ENCODE measurements around the gene FGD5. TPM values are rescaled to one million over a fixed set of nuclear protein-coding genes. Genes with fewer than 3 reads are reported as not detected.
A peak's percentile ranks its signal among the peaks of the same experiment; 100 is the strongest.

The FGD5 gene
- total RNA-seq, 1 experiment from 2014 or later, result not detected

- H3K27me3 ChIP-seq (replicated peaks; ENCODE audit: insufficient read depth, low read depth, low read length, poor library complexity), result peaks cover 5% of the 10 kb centered on the region
- no TSS peak for BruUV-seq (replicated peaks)
- H3K4me3 ChIP-seq (ENCODE audit: low read depth, low read length, poor library complexity, severe bottlenecking), result no peak overlapping the region
- H3K27ac ChIP-seq (ENCODE audit: low read depth, low read length, poor library complexity, severe bottlenecking), result no peak overlapping the region
- H3K4me1 ChIP-seq (ENCODE audit: insufficient read depth, low read length, poor library complexity, severe bottlenecking), result no peaks in the 10 kb centered on the region
- intact Hi-C loops (cut with micrococcal nuclease; ENCODE audit: unreplicated experiment), result loop anchor here (5.0 kb wide), 1 partner anchor 151 kb away; no protein-coding TSS in a partner anchor
- no peaks in the 10 kb centered on the region for H3K36me3 ChIP-seq (ENCODE audit: insufficient read depth, low read length, poor library complexity, severe bottlenecking)
- ChIA-PET POLR2A (ENCODE audit: low non-redundant PET) (no interaction called here), CTCF (no interaction called here)
- TF ChIP-seq CTCF (conservative IDR thresholded peaks at IDR 0.05; ENCODE audit: low read depth, low read length), result no peak
- DNase-seq (ENCODE audit: low spot score), result no peak
- peaks cover 6% of the 10 kb centered on the region for H3K9me3 ChIP-seq (ENCODE audit: low read depth, low read length, poor library complexity, severe bottlenecking)
These were observed 35.2 kb upstream of the FGD5 start for GRCh38 chr3:14783480-14784086.

- Histone ChIP-seq H3K4me3 (ENCODE audit: low read depth, low read length, poor library complexity, severe bottlenecking) (no peak overlapping the region), H3K36me3 (ENCODE audit: insufficient read depth, low read length, poor library complexity, severe bottlenecking) (no peaks in the 10 kb centered on the region), H3K27me3 (replicated peaks; ENCODE audit: insufficient read depth, low read depth, low read length, poor library complexity) (peaks cover 5% of the 10 kb centered on the region), H3K9me3 (ENCODE audit: low read depth, low read length, poor library complexity, severe bottlenecking) (peaks cover 6% of the 10 kb centered on the region), H3K4me1 (ENCODE audit: insufficient read depth, low read length, poor library complexity, severe bottlenecking) (no peaks in the 10 kb centered on the region), H3K27ac (ENCODE audit: low read depth, low read length, poor library complexity, severe bottlenecking) (no peak overlapping the region)
- CTCF ChIA-PET, result no interaction called here
- DNase-seq (ENCODE audit: low spot score), result peak; percentile 26
- TF ChIP-seq CTCF (conservative IDR thresholded peaks at IDR 0.05; ENCODE audit: low read depth, low read length) (no peak), EZH2 (IDR thresholded peaks at IDR 0.05; ENCODE audit: borderline replicate concordance, low read depth, low read length, poor library complexity, severe bottlenecking) (no peak)
- BruUV-seq (replicated peaks), result no TSS peak
- POLR2A ChIA-PET (ENCODE audit: low non-redundant PET), result no interaction called here
- intact Hi-C loops (cut with micrococcal nuclease; ENCODE audit: unreplicated experiment), result loop anchor here (5.0 kb wide), 1 partner anchor 152 kb away; no protein-coding TSS in a partner anchor
These were observed 34.6 kb upstream of the FGD5 start for GRCh38 chr3:14784087-14784681.

- H3K9me3 ChIP-seq (ENCODE audit: low read depth, low read length, poor library complexity, severe bottlenecking), result no peaks in the 10 kb centered on the region
- no TSS peak for BruUV-seq (replicated peaks)
- H3K27ac ChIP-seq (ENCODE audit: low read depth, low read length, poor library complexity, severe bottlenecking), result no peak overlapping the region
- TF ChIP-seq CTCF (conservative IDR thresholded peaks at IDR 0.05; ENCODE audit: low read depth, low read length), result no peak
- TF ChIP-seq EZH2 (IDR thresholded peaks at IDR 0.05; ENCODE audit: borderline replicate concordance, low read depth, low read length, poor library complexity, severe bottlenecking), result no peak
- H3K27me3 ChIP-seq (replicated peaks; ENCODE audit: insufficient read depth, low read depth, low read length, poor library complexity), result peaks cover 2% of the 10 kb centered on the region
- POLR2A ChIA-PET (ENCODE audit: low non-redundant PET), result interaction anchor here (0.5 kb wide), 1 partner anchor 313 kb away, joined by 4 read pairs; no protein-coding TSS in a partner anchor
- DNase-seq (ENCODE audit: low spot score), result no peak
- intact Hi-C loops (cut with micrococcal nuclease; ENCODE audit: unreplicated experiment), result no loop called here
- H3K4me3 ChIP-seq (ENCODE audit: low read depth, low read length, poor library complexity, severe bottlenecking), result no peak overlapping the region
- no peaks in the 10 kb centered on the region for H3K4me1 ChIP-seq (ENCODE audit: insufficient read depth, low read length, poor library complexity, severe bottlenecking)
- CTCF ChIA-PET, result no interaction called here
- no peaks in the 10 kb centered on the region for H3K36me3 ChIP-seq (ENCODE audit: insufficient read depth, low read length, poor library complexity, severe bottlenecking)
These were observed 33.3 kb upstream of the FGD5 start for GRCh38 chr3:14785207-14786155.

All from A673 (cell line).